Thyroid gland (tissue), 4 donors: ENCODE measurements around the gene PJVK. TPM values are rescaled to one million over a fixed set of nuclear protein-coding genes. Genes with fewer than 3 reads are reported as not detected.

Source experiments
- DNase-seq, 2 donors: peaks; one replicate each; pipeline ENCODE4 v3.0.0-alpha.2; 2019
- H3K27ac ChIP-seq, 3 donors: fragments of 200-600 bp; sonication (generic); 1 replicate in 2 of 3; 2 replicates in 1 of 3; pipeline ENCODE4 v1.5.1; 2016 to 2019; ENCODE audit warnings: mild to moderate bottlenecking in 1 of 3, moderate library complexity in 1 of 3
- H3K27me3 ChIP-seq: fragments of 200-600 bp; sonication (generic); one replicate; pipeline ENCODE4 v1.5.1; 2019
- H3K36me3 ChIP-seq, 2 donors: fragments of 200-600 bp; sonication (generic); one replicate each; pipeline ENCODE4 v1.5.1; 2016 to 2019
- H3K4me1 ChIP-seq, 2 donors: fragments of 200-600 bp; sonication (generic); one replicate each; pipeline ENCODE4 v1.5.1; 2017 to 2019
- H3K4me3 ChIP-seq, 3 donors: fragments of 200-600 bp; sonication (generic); replicated peaks in 1 of 3; 1 replicate in 2 of 3; 2 replicates in 1 of 3; pipeline ENCODE4 v1.5.1; 2016; ENCODE audit warnings: mild to moderate bottlenecking in 1 of 3
- H3K9me3 ChIP-seq: fragments of 200-600 bp; sonication (generic); one replicate; pipeline ENCODE4 v1.5.1; 2017
- CTCF ChIP-seq, 6 experiments: fragments of 200-600 bp in 3 of 6; fragments of 450-650 bp in 3 of 6; sonication (generic) in 3 of 6; IDR thresholded peaks; one replicate each; pipeline ENCODE4 v1.5.1; 2016 to 2019; ENCODE audit warnings: antibody characterized with exemption in 6 of 6, mild to moderate bottlenecking in 2 of 6, inconsistent platforms in 1 of 6, moderate library complexity in 1 of 6
- POLR2A ChIP-seq, 2 donors: fragments of 450-650 bp; IDR thresholded peaks; one replicate each; pipeline ENCODE4 v1.6.1; 2017; ENCODE audit warnings: antibody characterized with exemption in 2 of 2, mild to moderate bottlenecking in 2 of 2, moderate library complexity in 1 of 2
- WGBS, 2 donors: methylation state at CpG; one replicate each; pipeline ENCODE4 v1.1.5; 2017; 5-methylcytosine and 5-hydroxymethylcytosine counted together
- intact Hi-C: fragments of 100-400 bp; cut with DNase I; formaldehyde crosslinking; loops from one replicate; pipeline ENCODE4 v1.15.1; 2023
- total RNA-seq, 4 donors: library from RNA; depleted of rRNA; stranded (reverse); fragments of >200 nt; gene quantifications; one replicate each; pipeline ENCODE4 v1.2.3, GENCODE V29; 2016

PJVK gene
- total RNA-seq, result 1 to 10 TPM; 3.0 to 7.3 (median 4.9) TPM

DNA sequence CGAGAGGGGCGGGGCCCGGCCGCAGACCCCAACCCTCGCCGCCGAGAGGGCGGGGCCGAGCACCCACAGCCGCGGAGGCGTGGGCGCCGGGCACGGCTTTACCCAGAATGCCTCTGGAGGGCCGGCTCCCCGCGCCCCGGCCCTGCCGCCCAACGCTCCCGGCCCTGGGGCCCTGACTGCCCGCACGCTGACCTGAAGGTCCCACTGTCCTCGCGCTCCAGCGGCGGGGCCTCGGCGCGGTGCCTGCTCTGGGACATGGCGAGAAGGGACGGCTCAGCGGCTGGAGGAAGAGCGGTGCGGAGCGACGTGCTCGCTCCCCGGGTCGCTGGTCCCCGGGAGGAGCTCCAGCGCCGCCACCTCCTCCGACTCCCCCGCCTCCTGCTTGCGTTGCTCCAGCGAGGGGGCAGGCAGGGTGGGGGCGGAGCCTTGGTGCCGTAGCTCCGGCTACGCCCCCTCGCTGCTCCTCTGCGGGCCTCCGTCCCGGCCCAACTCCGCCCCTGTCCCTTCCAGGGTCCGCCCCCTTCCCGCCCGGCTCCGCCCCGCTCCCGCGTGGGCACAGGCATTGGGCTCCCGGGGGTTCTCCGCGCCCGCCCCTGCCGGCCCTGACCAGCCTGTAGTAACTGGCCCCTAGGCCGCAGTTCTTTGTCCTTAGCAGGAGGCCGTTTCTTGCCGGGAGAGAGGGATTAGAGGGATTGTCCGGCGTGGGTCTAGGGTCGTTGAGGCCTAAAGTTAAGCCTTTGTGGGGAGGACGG lies at the start of gene PJVK, which contains the start of gene PRKRA:
TSS of gene PJVK (plus strand) at position 605 of the 752 bp plus-strand sequence. CDS start 2,032 bp downstream, outside the sequence.
TSS of gene PRKRA (minus strand) at position 402 of the 752 bp plus-strand sequence. CDS start at position 257, 145 bp downstream.
- 1% methylated on average over 22 to 40 of the region's 76 CpGs for WGBS, 2 donors
- peak; percentile 97 for DNase-seq
- Histone ChIP-seq H3K27me3 (no peaks in the 10 kb centered on the region), H3K36me3 (no peaks in the 10 kb centered on the region), H3K27ac (peak within 1 kb of the TSS; percentile 96 to 99 (median 96)), H3K4me3 (peak within 1 kb of the TSS; percentile 75 to 81 (median 81)), H3K9me3 (no peaks in the 10 kb centered on the region), H3K4me1 (peaks cover 11 to 20% of the 10 kb centered on the region in 2 donors)
- intact Hi-C loops, result no loop called here
- TF ChIP-seq POLR2A (IDR thresholded peaks at IDR 0.05) (peak; percentile 82 to 95), CTCF (IDR thresholded peaks at IDR 0.05) (no peak)

DNA sequence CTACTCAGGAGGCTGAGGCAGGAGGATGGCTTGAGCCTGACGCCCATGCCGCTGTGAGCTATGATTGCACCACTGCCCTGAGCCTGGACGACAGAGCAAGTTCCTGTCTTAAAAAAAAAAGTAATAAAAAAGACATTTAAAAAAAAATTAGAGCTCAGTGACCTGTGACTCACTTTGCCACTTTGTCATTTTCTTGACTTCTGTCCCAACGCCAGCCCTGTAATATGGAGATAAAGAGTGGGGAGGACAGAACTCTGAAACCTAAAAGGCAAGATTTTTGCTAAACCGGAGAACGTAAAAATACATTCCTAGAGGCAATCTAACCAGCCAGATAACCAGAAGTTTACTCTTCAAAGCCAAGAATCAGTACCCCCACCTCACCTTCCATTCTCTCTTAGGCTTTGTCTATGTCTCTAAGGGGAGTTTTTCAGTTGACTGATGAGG lies 49.2 kb upstream of the PJVK start:
- intact Hi-C loops, result no loop called here
- TF ChIP-seq POLR2A (IDR thresholded peaks at IDR 0.05), result no peak
- TF ChIP-seq CTCF (IDR thresholded peaks at IDR 0.05), result no peak

DNA sequence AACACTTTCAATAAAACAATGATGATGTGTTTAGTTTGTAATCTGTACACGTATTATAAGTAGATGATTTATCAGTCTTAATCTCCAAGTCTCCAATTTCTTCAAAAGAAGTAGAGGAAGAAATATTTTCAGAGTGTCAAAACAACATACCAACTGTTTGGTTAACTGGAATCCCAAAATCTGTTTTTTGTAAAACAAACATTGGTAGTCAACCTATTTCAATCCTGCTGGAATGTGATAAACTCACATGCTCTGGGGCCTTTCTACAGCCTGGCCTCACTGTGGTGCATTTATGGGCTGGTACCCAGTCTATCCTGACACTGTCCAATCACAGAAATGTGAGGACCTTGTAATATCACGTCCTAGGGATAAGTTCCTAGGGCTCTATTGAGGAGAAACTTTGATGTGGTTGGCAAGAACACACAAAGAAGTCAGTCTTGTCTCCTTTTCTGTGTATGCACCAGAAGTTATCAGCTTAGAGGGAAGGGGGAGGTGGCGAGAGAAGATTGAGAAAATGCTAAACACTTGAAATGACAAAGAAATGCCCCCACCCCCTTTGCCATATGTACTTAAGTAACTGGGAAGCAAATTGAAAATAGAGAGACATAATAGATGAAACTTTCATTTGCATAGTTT lies 47.4 kb upstream of the PJVK start:
- DNase-seq, result no peak
- WGBS, 2 donors, result 72 to 85% methylated on average over 3 of the region's 3 CpGs
- intact Hi-C loops, result no loop called here
- no peak for TF ChIP-seq POLR2A (IDR thresholded peaks at IDR 0.05)
- TF ChIP-seq CTCF (IDR thresholded peaks at IDR 0.05), result no peak
- Histone ChIP-seq H3K9me3 (no peaks in the 10 kb centered on the region), H3K4me3 (no peak overlapping the region), H3K27me3 (no peaks in the 10 kb centered on the region), H3K27ac (no peak overlapping the region), H3K36me3 (no peaks in the 10 kb centered on the region), H3K4me1 (no peaks in the 10 kb centered on the region)

More for the DNA sequence above, 49.2 kb upstream of the PJVK start:
- H3K4me1 ChIP-seq, result no peaks in the 10 kb centered on the region
- no peaks in the 10 kb centered on the region for H3K9me3 ChIP-seq
- no peak for DNase-seq
- no peaks in the 10 kb centered on the region for H3K36me3 ChIP-seq
- no peaks in the 10 kb centered on the region for H3K27me3 ChIP-seq
- no peak overlapping the region for H3K4me3 ChIP-seq
- no peak overlapping the region for H3K27ac ChIP-seq
- WGBS, 2 donors, result 76 to 79% methylated on average over 6 of the region's 6 CpGs

GRCh38 chr2:178404368-178404767 lies 46.8 kb upstream of the PJVK start:
- DNase-seq, result no peak
- Histone ChIP-seq H3K27ac (no peak overlapping the region), H3K36me3 (no peaks in the 10 kb centered on the region), H3K27me3 (no peaks in the 10 kb centered on the region), H3K4me1 (no peaks in the 10 kb centered on the region), H3K9me3 (no peaks in the 10 kb centered on the region), H3K4me3 (no peak overlapping the region)
- 37 to 44% methylated on average over 4 of the region's 4 CpGs for WGBS, 2 donors
- TF ChIP-seq POLR2A (IDR thresholded peaks at IDR 0.05) (no peak), CTCF (IDR thresholded peaks at IDR 0.05) (no peak)
- intact Hi-C loops, result no loop called here

DNA sequence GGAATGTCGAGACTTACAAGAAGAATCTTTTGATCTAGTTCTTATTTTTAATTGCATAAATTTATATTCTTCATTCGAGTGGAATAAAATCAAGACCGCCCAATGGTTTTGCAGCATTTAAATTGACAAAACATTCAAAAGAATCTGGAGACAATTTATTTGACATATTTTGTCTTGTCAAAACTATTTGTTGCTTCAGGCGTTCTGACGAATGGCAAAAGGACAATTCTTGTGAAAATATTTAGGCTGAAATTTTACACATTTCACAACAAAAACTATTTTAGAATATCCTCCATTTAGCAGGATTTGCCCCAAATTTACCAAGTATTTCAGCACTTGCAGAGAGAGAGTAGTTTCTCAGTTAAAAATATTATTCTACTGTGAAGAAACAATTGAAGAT lies 41.9 kb upstream of the PJVK start:
- no peak for TF ChIP-seq POLR2A (IDR thresholded peaks at IDR 0.05)
- no peaks in the 10 kb centered on the region for H3K27me3 ChIP-seq

More for the DNA sequence above, 41.9 kb upstream of the PJVK start:
- intact Hi-C loops, result no loop called here
- 93% methylated on average over 5 of the region's 5 CpGs for WGBS, 2 donors
- H3K36me3 ChIP-seq, result no peaks in the 10 kb centered on the region
- H3K4me3 ChIP-seq, result no peak overlapping the region
- no peaks in the 10 kb centered on the region for H3K9me3 ChIP-seq
- peaks cover 0 to 3% of the 10 kb centered on the region in 2 donors for H3K4me1 ChIP-seq
- no peak overlapping the region for H3K27ac ChIP-seq
- DNase-seq, result no peak
